PFSK-1 (cell line): ENCODE data around the gene AGER.

Experiments used
- FOXP2 ChIP-seq: optimal IDR thresholded peaks from 2 replicates; pipeline ENCODE3; 2011; ENCODE audit warnings: borderline replicate concordance, control low read depth, inconsistent platforms; ENCODE audit not compliant: insufficient read depth; ENCODE audit errors: extremely low read length, extremely low read depth
- POLR2AphosphoS5 ChIP-seq: IDR thresholded peaks from 2 replicates; pipeline ENCODE4 v1.6.1; 2012; ENCODE audit warnings: low read depth, mild to moderate bottlenecking, control low read depth, low read length, moderate library complexity
- SIN3A ChIP-seq: IDR thresholded peaks from 2 replicates; pipeline ENCODE4 v1.6.1; 2012; ENCODE audit warnings: mild to moderate bottlenecking, low read length, moderate library complexity, borderline replicate concordance; ENCODE audit not compliant: insufficient read depth
- TAF1 ChIP-seq: IDR thresholded peaks from 2 replicates; pipeline ENCODE4 v1.6.1; 2012; ENCODE audit warnings: low read length, control low read depth, borderline replicate concordance; ENCODE audit not compliant: insufficient read depth
- TF ChIP-seq, protein P1 (sequence below), 2 experiments: IDR thresholded peaks; 2 replicates each; pipeline versions ENCODE4 v1.6.1 to v1.8.0; 2011 to 2012; ENCODE audit warnings: low read depth in 2 of 2, low read length in 2 of 2, control low read depth in 1 of 2, inconsistent platforms in 1 of 2, mild to moderate bottlenecking in 1 of 2, moderate library complexity in 1 of 2; ENCODE audit not compliant: insufficient read depth in 1 of 2

The AGER gene

DNA sequence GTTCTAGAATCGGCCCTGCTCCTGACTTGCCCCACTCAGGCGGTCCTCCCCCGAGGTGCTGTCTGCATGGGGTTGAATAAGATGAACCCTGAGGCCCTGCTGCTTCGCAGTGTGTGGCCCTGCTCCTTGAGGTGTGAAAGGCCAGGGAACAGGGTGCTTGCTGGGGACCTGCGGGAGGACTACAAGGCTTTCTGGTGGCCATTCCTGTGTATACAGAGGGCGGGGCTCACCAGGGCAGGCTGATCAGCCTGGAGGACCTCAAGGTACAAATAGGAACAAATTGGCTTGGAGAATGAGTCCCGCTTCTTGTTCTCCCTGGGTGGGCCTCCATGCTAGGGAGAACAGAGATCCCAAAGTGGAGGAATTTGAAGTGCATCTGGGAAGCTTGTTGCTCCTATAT lies 34.1 kb upstream of the AGER start:
- TF ChIP-seq TAF1 (no peak), FOXP2 (no peak), POLR2AphosphoS5 (no peak), SIN3A (no peak)
- TF ChIP-seq, protein P1, sequence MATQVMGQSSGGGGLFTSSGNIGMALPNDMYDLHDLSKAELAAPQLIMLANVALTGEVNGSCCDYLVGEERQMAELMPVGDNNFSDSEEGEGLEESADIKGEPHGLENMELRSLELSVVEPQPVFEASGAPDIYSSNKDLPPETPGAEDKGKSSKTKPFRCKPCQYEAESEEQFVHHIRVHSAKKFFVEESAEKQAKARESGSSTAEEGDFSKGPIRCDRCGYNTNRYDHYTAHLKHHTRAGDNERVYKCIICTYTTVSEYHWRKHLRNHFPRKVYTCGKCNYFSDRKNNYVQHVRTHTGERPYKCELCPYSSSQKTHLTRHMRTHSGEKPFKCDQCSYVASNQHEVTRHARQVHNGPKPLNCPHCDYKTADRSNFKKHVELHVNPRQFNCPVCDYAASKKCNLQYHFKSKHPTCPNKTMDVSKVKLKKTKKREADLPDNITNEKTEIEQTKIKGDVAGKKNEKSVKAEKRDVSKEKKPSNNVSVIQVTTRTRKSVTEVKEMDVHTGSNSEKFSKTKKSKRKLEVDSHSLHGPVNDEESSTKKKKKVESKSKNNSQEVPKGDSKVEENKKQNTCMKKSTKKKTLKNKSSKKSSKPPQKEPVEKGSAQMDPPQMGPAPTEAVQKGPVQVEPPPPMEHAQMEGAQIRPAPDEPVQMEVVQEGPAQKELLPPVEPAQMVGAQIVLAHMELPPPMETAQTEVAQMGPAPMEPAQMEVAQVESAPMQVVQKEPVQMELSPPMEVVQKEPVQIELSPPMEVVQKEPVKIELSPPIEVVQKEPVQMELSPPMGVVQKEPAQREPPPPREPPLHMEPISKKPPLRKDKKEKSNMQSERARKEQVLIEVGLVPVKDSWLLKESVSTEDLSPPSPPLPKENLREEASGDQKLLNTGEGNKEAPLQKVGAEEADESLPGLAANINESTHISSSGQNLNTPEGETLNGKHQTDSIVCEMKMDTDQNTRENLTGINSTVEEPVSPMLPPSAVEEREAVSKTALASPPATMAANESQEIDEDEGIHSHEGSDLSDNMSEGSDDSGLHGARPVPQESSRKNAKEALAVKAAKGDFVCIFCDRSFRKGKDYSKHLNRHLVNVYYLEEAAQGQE (IDR thresholded peaks at IDR 0.05; ENCODE audit: insufficient read depth in 1 of 2, low read depth in 2 of 2, low read length in 2 of 2) = no peak

DNA sequence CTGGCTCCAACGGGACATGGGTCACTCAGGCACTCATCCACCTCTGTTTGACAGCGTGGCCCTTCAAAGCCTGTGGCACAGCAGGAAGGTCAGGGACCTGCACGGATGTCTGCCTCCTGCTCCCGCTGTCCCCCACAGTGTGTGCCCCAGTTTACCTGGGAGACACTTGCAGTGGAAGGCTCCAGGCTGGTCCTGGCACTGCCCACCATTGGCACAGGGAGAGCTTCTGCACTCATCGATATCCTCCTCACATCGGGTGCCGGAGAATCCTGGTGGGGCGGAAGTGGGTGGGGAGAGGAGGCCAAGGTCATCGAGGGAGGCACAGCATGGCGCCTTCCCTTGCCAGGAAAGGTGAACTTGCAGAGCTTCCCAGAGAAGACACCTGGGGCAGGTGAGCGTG lies 32.9 kb upstream of the AGER start:
- TF ChIP-seq, protein P1 (IDR thresholded peaks at IDR 0.05; ENCODE audit: insufficient read depth in 1 of 2, low read depth in 2 of 2, low read length in 2 of 2) = no peak
- no peak for TF ChIP-seq TAF1
- no peak for TF ChIP-seq POLR2AphosphoS5
- TF ChIP-seq SIN3A = no peak
- no peak for TF ChIP-seq FOXP2

DNA sequence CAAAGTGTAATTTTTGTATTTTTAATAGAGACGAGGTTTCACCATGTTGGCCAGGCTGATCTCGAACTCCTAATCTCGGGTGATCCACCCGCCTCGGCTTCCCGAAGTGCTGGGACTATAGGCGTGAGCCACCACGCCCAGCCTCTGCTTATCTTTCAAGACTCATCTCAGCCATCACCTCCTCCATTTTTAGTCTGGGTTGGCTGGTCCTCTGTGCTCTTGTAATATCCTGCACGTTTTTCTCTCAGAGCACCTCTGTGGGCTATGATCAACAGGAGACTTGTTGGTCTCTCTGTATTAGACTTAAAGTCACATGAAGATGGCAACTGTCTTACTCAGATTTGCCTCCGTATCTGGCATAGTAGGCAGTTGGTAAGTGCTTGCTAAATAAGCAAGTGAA lies 32.2 kb upstream of the AGER start:
- TF ChIP-seq SIN3A = no peak
- TF ChIP-seq, protein P1 (IDR thresholded peaks at IDR 0.05; ENCODE audit: insufficient read depth in 1 of 2, low read depth in 2 of 2, low read length in 2 of 2) = no peak
- no peak for TF ChIP-seq TAF1
- TF ChIP-seq POLR2AphosphoS5 = no peak
- TF ChIP-seq FOXP2 = no peak

DNA sequence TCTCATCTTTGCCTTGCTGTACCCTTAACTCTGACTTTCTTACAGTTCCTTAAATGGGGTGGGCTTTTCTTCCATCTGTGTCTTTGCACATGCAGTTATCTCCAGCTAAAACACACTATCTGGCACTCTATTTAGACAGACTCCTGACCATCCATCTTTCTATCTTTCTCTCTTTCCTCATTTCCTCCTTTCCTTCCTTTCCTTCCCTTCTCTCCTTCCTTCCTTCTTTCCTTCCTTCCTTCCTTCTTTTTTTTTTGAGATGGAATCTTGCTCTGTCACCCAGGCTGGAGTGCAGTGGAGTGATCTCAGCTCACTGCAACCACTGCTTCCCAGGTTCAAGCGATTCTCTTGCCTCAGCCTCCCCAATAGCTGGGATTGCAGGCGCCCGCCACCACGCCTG lies 31.6 kb upstream of the AGER start:
- TF ChIP-seq SIN3A (no peak), POLR2AphosphoS5 (no peak), TAF1 (no peak), FOXP2 (no peak)
- TF ChIP-seq, protein P1 (IDR thresholded peaks at IDR 0.05; ENCODE audit: insufficient read depth in 1 of 2, low read depth in 2 of 2, low read length in 2 of 2) = no peak

DNA sequence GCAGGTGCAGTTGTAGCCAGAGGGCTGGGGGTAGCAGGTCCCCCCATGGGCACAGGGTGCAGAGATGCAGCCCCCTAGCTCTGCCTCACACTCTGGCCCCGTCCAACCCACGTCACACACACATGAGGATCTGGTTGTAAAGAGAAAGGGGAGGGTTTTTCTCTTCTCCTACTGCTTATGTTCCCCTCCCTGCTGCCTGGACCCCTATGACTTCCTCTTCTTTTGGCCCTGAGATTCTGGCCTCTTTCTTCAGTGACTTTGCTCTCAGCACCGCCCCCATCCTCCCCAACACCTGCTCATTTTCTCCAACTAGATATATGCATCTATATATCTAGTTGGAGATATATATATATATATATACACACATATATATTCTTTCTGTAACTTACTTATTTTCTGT lies 30.1 kb upstream of the AGER start:
- TF ChIP-seq TAF1 = no peak
- TF ChIP-seq, protein P1 (IDR thresholded peaks at IDR 0.05; ENCODE audit: insufficient read depth in 1 of 2, low read depth in 2 of 2, low read length in 2 of 2) = no peak
- no peak for TF ChIP-seq FOXP2
- no peak for TF ChIP-seq POLR2AphosphoS5
- no peak for TF ChIP-seq SIN3A
